ENCODE results near the gene SCAMP2. TPM values are rescaled to one million over a fixed set of nuclear protein-coding genes. Genes with fewer than 3 reads are reported as not detected.

The SCAMP2 gene
- total RNA-seq, 1 experiment from 2014 or later = 54.9 TPM

DNA sequence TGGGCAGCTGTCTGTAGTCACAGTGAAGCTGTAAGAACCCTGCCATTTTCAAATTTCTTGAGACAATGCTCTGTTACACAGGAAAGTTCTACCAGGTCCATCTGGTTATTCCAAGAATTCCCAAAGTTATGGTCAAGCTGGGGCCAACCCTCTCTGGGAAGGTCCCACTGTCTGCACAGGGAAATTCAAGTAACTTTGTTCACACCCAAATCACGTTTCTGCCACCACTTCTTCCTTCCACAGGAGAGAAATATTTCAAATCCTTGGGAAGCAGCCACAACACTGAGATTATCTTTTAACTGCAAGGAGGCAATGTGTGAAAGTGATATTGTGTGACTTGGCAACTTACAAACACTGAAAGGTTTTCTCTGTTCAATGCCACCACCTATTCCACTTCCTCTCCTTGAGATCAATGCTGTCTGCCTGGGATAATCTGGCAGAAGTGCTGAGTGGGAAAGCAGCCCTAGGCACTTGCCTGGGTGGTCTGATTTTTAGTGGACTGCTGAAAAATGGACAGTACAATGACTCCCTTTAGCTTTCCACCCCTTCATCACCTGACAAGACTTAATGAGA lies 5.6 kb downstream of the SCAMP2 start:
- Histone ChIP-seq H2AFZ (ENCODE audit: low read length) (no peak overlapping the region), H3K27ac (ENCODE audit: low read length) (0 out of 2 replicates have a peak overlapping the region, but pooled peaks have one; percentile 19), H3K9ac (ENCODE audit: low read length) (no peak overlapping the region), H4K20me1 (ENCODE audit: insufficient read depth, low read depth, low read length) (peaks cover 11% of the 10 kb centered on the region; the same call in 1 of the 2 replicates), H3K9me2 (replicated peaks; ENCODE audit: insufficient read depth, low read length) (no peaks in the 10 kb centered on the region), H3K4me2 (ENCODE audit: low read depth, low read length, poor library complexity, severe bottlenecking) (no peak overlapping the region), H3K4me1 (ENCODE audit: low read length) (peaks cover 39% of the 10 kb centered on the region), H3K79me2 (ENCODE audit: low read length) (peaks cover 92% of the 10 kb centered on the region), H3K4me3 (ENCODE audit: low read length) (no peak overlapping the region), H3K27me3 (ENCODE audit: low read length) (no peaks in the 10 kb centered on the region), H3K36me3 (ENCODE audit: insufficient read depth, low read length) (peaks cover 24% of the 10 kb centered on the region), H3K9me3 (ENCODE audit: low read length) (no peaks in the 10 kb centered on the region)
- no peak for DNase-seq

DNA sequence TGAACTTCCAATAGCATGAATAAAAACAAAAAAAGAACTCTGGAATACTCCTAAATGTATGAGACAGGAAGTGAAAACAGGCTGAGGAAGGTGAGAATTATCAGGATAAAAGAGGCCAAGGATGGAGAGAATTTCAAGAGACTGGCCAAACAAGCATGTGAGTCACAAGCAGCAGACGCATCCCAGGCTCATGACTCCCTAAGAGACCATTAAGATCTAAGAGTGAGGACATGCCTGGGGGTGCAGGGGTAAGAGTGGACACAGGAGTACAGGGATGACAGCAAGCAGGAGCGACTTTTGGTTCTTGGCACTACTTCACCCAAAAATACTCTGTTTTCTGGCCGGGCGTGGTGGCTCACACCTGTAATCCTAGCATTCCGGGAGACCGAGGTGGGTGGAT lies 7.1 kb downstream of the SCAMP2 start:
- Histone ChIP-seq H3K4me2 (ENCODE audit: low read depth, low read length, poor library complexity, severe bottlenecking) (no peak overlapping the region), H3K9me2 (replicated peaks; ENCODE audit: insufficient read depth, low read length) (no peaks in the 10 kb centered on the region), H3K4me3 (ENCODE audit: low read length) (no peak overlapping the region), H3K4me1 (ENCODE audit: low read length) (peaks cover 26% of the 10 kb centered on the region), H3K36me3 (ENCODE audit: insufficient read depth, low read length) (peaks cover 24% of the 10 kb centered on the region), H4K20me1 (ENCODE audit: insufficient read depth, low read depth, low read length) (peaks cover 7% of the 10 kb centered on the region; the same call in 1 of the 2 replicates), H2AFZ (ENCODE audit: low read length) (no peak overlapping the region), H3K9ac (ENCODE audit: low read length) (no peak overlapping the region), H3K79me2 (ENCODE audit: low read length) (peaks cover 86% of the 10 kb centered on the region), H3K27ac (ENCODE audit: low read length) (no peak overlapping the region), H3K27me3 (ENCODE audit: low read length) (no peaks in the 10 kb centered on the region), H3K9me3 (ENCODE audit: low read length) (no peaks in the 10 kb centered on the region)
- no peak for DNase-seq

DNA sequence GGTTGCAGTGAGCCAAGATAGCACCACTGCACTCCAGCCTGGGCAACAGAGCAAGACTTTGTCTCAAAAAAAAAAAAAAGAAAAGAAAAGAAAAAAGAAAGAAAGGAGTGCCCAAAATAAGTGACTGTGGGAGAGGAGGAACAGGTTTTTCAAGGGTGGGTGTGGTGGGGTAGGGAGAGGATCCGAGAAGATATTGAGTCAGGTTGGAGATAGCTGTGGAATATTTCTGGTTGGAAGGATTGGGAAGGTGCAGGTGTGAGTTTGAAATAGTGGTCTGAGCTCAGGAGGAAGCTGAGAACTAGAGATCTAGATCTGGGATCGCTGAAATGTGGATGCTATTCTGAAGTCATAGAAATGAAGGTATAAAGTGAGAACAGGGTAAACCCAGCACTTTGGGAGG lies 7.8 kb downstream of the SCAMP2 start:
- no peak overlapping the region for H3K27ac ChIP-seq (ENCODE audit: low read length)
- H3K4me2 ChIP-seq (ENCODE audit: low read depth, low read length, poor library complexity, severe bottlenecking) = no peak overlapping the region
- H3K9ac ChIP-seq (ENCODE audit: low read length) = no peak overlapping the region
- no peaks in the 10 kb centered on the region for H3K27me3 ChIP-seq (ENCODE audit: low read length)
- H4K20me1 ChIP-seq (ENCODE audit: insufficient read depth, low read depth, low read length) = peaks cover 7% of the 10 kb centered on the region; the same call in 1 of the 2 replicates
- peaks cover 18% of the 10 kb centered on the region for H3K4me1 ChIP-seq (ENCODE audit: low read length)
- no peak overlapping the region for H2AFZ ChIP-seq (ENCODE audit: low read length)
- peaks cover 24% of the 10 kb centered on the region for H3K36me3 ChIP-seq (ENCODE audit: insufficient read depth, low read length)
- H3K9me2 ChIP-seq (replicated peaks; ENCODE audit: insufficient read depth, low read length) = no peaks in the 10 kb centered on the region
- H3K9me3 ChIP-seq (ENCODE audit: low read length) = no peaks in the 10 kb centered on the region
- peaks cover 79% of the 10 kb centered on the region for H3K79me2 ChIP-seq (ENCODE audit: low read length)
- no peak for DNase-seq
- H3K4me3 ChIP-seq (ENCODE audit: low read length) = no peak overlapping the region

DNA sequence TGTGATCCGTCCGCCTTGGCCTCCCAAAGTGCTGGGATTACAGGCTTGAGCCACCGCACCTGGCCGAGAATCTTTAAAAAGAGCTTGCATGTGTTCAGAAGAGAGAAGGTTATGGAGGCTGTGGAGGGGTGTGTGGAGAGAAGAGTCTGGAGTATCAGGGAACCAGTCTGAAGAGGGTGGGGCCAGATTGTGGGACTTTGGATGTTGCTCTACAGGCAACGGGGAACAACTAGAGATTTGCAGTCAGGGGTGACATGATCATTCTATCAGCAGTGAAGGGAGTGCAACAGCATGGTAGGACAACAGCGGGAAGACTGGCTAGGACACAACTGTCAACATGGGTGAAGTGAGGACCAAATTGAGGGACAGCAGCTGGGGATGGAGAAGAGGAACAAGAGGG lies 8.9 kb downstream of the SCAMP2 start:
- Histone ChIP-seq H3K79me2 (ENCODE audit: low read length) (peaks cover 78% of the 10 kb centered on the region), H3K27ac (ENCODE audit: low read length) (no peak overlapping the region), H3K9ac (ENCODE audit: low read length) (no peak overlapping the region), H4K20me1 (ENCODE audit: insufficient read depth, low read depth, low read length) (no peaks in the 10 kb centered on the region), H3K27me3 (ENCODE audit: low read length) (no peaks in the 10 kb centered on the region), H3K4me1 (ENCODE audit: low read length) (peaks cover 18% of the 10 kb centered on the region), H2AFZ (ENCODE audit: low read length) (no peak overlapping the region), H3K36me3 (ENCODE audit: insufficient read depth, low read length) (peaks cover 19% of the 10 kb centered on the region), H3K4me2 (ENCODE audit: low read depth, low read length, poor library complexity, severe bottlenecking) (no peak overlapping the region), H3K9me3 (ENCODE audit: low read length) (no peaks in the 10 kb centered on the region), H3K4me3 (ENCODE audit: low read length) (no peak overlapping the region), H3K9me2 (replicated peaks; ENCODE audit: insufficient read depth, low read length) (no peaks in the 10 kb centered on the region)
- DNase-seq = no peak

DNA sequence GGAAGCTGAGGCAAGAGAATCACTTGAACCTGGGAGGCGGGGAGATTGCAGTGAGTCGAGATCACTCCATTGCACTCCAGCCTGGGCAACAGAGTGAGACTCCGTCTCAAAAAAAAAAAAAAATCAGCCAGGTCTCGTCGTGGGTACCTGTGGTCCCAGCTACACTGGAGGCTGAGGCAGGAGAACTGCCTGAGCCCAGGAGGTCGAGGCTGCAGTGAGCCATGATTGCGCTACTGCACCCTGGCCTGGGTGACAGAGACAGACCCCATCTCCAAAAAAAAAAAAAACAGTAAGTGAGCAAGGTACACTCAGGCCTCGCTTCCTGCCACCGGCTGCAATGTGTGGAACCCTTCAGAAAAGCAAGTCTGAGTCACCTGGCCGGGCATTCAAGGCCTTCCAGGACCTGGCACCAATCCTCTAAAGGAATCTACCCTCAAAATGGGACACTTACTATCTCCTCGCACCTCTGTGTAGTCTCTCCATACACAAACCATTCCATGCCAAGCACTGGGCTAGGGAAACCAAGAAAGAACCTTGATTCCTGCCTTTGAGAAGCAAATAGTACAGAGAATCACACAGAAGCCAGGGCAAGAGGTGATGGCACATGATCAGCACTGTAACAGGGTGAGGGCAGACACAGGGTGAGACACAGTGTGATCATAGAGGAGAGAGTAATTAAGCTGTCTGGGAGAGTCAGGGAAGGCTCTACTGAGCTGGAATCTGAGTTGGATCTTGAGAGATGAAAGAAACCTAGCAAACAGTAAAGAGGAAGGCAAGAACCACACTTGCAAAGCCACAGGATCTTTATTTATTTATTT lies 9.7 kb downstream of the SCAMP2 start:
- Histone ChIP-seq H3K4me2 (ENCODE audit: low read depth, low read length, poor library complexity, severe bottlenecking) (no peak overlapping the region), H3K4me1 (ENCODE audit: low read length) (peaks cover 27% of the 10 kb centered on the region), H3K9me2 (replicated peaks; ENCODE audit: insufficient read depth, low read length) (no peaks in the 10 kb centered on the region), H2AFZ (ENCODE audit: low read length) (no peak overlapping the region), H3K27me3 (ENCODE audit: low read length) (no peaks in the 10 kb centered on the region), H3K27ac (ENCODE audit: low read length) (no peak overlapping the region), H3K79me2 (ENCODE audit: low read length) (peaks cover 76% of the 10 kb centered on the region), H3K9me3 (ENCODE audit: low read length) (no peaks in the 10 kb centered on the region), H3K9ac (ENCODE audit: low read length) (no peak overlapping the region), H3K36me3 (ENCODE audit: insufficient read depth, low read length) (peaks cover 13% of the 10 kb centered on the region), H4K20me1 (ENCODE audit: insufficient read depth, low read depth, low read length) (no peaks in the 10 kb centered on the region), H3K4me3 (ENCODE audit: low read length) (no peak overlapping the region)
- no peak for DNase-seq

GRCh38 chr15:74858369-74858740 lies 14.8 kb downstream of the SCAMP2 start:
- Histone ChIP-seq H3K4me2 (ENCODE audit: low read depth, low read length, poor library complexity, severe bottlenecking) (peak overlapping the region; percentile 40), H3K4me1 (ENCODE audit: low read length) (peaks cover 38% of the 10 kb centered on the region), H3K36me3 (ENCODE audit: insufficient read depth, low read length) (no peaks in the 10 kb centered on the region; the same call in 1 of the 2 replicates), H3K27me3 (ENCODE audit: low read length) (no peaks in the 10 kb centered on the region), H3K27ac (ENCODE audit: low read length) (peak overlapping the region; percentile 80), H3K79me2 (ENCODE audit: low read length) (peaks cover 58% of the 10 kb centered on the region), H4K20me1 (ENCODE audit: insufficient read depth, low read depth, low read length) (no peaks in the 10 kb centered on the region), H2AFZ (ENCODE audit: low read length) (no peak overlapping the region), H3K9me2 (replicated peaks; ENCODE audit: insufficient read depth, low read length) (no peaks in the 10 kb centered on the region), H3K9me3 (ENCODE audit: low read length) (no peaks in the 10 kb centered on the region), H3K9ac (ENCODE audit: low read length) (peak overlapping the region; percentile 36; the same call in 1 of the 2 replicates), H3K4me3 (ENCODE audit: low read length) (no peak overlapping the region)
- DNase-seq = no peak

GRCh38 chr15:74857671-74858368 lies 15.3 kb downstream of the SCAMP2 start:
- Histone ChIP-seq H3K9me3 (ENCODE audit: low read length) (no peaks in the 10 kb centered on the region), H3K4me3 (ENCODE audit: low read length) (no peak overlapping the region), H3K4me2 (ENCODE audit: low read depth, low read length, poor library complexity, severe bottlenecking) (peak overlapping the region; percentile 40), H3K9me2 (replicated peaks; ENCODE audit: insufficient read depth, low read length) (no peaks in the 10 kb centered on the region), H3K4me1 (ENCODE audit: low read length) (peaks cover 38% of the 10 kb centered on the region), H3K9ac (ENCODE audit: low read length) (peak overlapping the region; percentile 36; the same call in 1 of the 2 replicates), H4K20me1 (ENCODE audit: insufficient read depth, low read depth, low read length) (no peaks in the 10 kb centered on the region), H3K36me3 (ENCODE audit: insufficient read depth, low read length) (no peaks in the 10 kb centered on the region; the same call in 1 of the 2 replicates), H2AFZ (ENCODE audit: low read length) (no peak overlapping the region), H3K27me3 (ENCODE audit: low read length) (no peaks in the 10 kb centered on the region), H3K79me2 (ENCODE audit: low read length) (peaks cover 53% of the 10 kb centered on the region), H3K27ac (ENCODE audit: low read length) (peak overlapping the region; percentile 80)
- DNase-seq = no peak

Data from Karpas-422 (cell line).